Mesothelial cell of epicardium (in vitro differentiated cells): ENCODE measurements around the gene CA5A. TPM values are rescaled to one million over a fixed set of nuclear protein-coding genes. Genes with fewer than 3 reads are reported as not detected.

ENCODE experiments used
- DNase-seq, 2 experiments: peaks; one replicate each; pipeline ENCODE4 v3.0.0; 2021; ENCODE audit warnings: low spot score in 2 of 2; ENCODE audit not compliant: unreplicated experiment in 2 of 2
- H3K27ac Mint-ChIP-seq: 2 replicates; pipeline ENCODE4 v1.8.0; 2021; ENCODE audit warnings: mixed read lengths
- H3K27me3 Mint-ChIP-seq: 2 replicates; pipeline ENCODE4 v1.8.0; 2021; ENCODE audit warnings: low read depth, mixed read lengths
- H3K36me3 Mint-ChIP-seq: 2 replicates; pipeline ENCODE4 v1.8.0; 2021; ENCODE audit warnings: mixed read lengths
- H3K4me1 Mint-ChIP-seq: 2 replicates; pipeline ENCODE4 v1.8.0; 2021; ENCODE audit warnings: mixed read lengths
- H3K4me3 Mint-ChIP-seq: 2 replicates; pipeline ENCODE4 v1.8.0; 2021; ENCODE audit warnings: mild to moderate bottlenecking, moderate library complexity, mixed read lengths
- H3K9me3 Mint-ChIP-seq: 2 replicates; pipeline ENCODE4 v1.8.0; 2021; ENCODE audit warnings: mixed read lengths
- CTCF ChIP-seq: fragments of 200-600 bp; sonication (generic); IDR thresholded peaks from one replicate; pipeline ENCODE4 v1.5.0; 2021; ENCODE audit warnings: antibody characterized with exemption; ENCODE audit not compliant: unreplicated experiment
- total RNA-seq: library from RNA; stranded (reverse); gene quantifications from 3 replicates; pipeline ENCODE4 v1.2.1, GENCODE V29; 2021

The CA5A gene
- total RNA-seq, 1 donor from 2014 or later, result not detected

- peak overlapping the region; percentile 60 for H3K27ac Mint-ChIP-seq
- peaks cover 50% of the 10 kb centered on the region for H3K4me1 Mint-ChIP-seq
- no peaks in the 10 kb centered on the region for H3K9me3 Mint-ChIP-seq
These were observed 27.8 kb upstream of the CA5A start for GRCh38 chr16:87964049-87964659.

GRCh38 chr16:87963400-87963799, 27.1 kb upstream of the CA5A start:
- no peaks in the 10 kb centered on the region for H3K9me3 Mint-ChIP-seq

More at GRCh38 chr16:87964049-87964659, 27.8 kb upstream of the CA5A start:
- Mint-ChIP-seq H3K36me3 (peaks cover 5% of the 10 kb centered on the region), H3K27me3 (no peaks in the 10 kb centered on the region), H3K4me3 (no peak overlapping the region)
- no peak for TF ChIP-seq CTCF
- no peak for DNase-seq

GRCh38 chr16:87961623-87962022, 25.3 kb upstream of the CA5A start:
- Mint-ChIP-seq H3K9me3 (no peaks in the 10 kb centered on the region), H3K36me3 (peaks cover 6% of the 10 kb centered on the region), H3K4me3 (no peak overlapping the region), H3K27ac (no peak overlapping the region), H3K27me3 (no peaks in the 10 kb centered on the region), H3K4me1 (peaks cover 65% of the 10 kb centered on the region)
- no peak for DNase-seq
- TF ChIP-seq CTCF, result no peak

More at GRCh38 chr16:87963400-87963799, 27.1 kb upstream of the CA5A start:
- no peak overlapping the region for H3K4me3 Mint-ChIP-seq
- peak overlapping the region; percentile 65 for H3K27ac Mint-ChIP-seq
- H3K36me3 Mint-ChIP-seq, result peaks cover under 1% of the 10 kb centered on the region
- DNase-seq, result no peak
- peaks cover 53% of the 10 kb centered on the region for H3K4me1 Mint-ChIP-seq
- TF ChIP-seq CTCF, result no peak
- H3K27me3 Mint-ChIP-seq, result no peaks in the 10 kb centered on the region

GRCh38 chr16:87960852-87961251, 24.5 kb upstream of the CA5A start:
- Mint-ChIP-seq H3K27me3 (no peaks in the 10 kb centered on the region), H3K36me3 (peaks cover 6% of the 10 kb centered on the region), H3K27ac (peak overlapping the region; percentile 22), H3K9me3 (no peaks in the 10 kb centered on the region), H3K4me3 (no peak overlapping the region), H3K4me1 (peaks cover 65% of the 10 kb centered on the region)
- no peak for TF ChIP-seq CTCF
- no peak for DNase-seq

GRCh38 chr16:87960296-87960695, 24.0 kb upstream of the CA5A start:
- Mint-ChIP-seq H3K36me3 (peaks cover 6% of the 10 kb centered on the region), H3K9me3 (no peaks in the 10 kb centered on the region), H3K27me3 (no peaks in the 10 kb centered on the region), H3K4me3 (no peak overlapping the region), H3K4me1 (peaks cover 68% of the 10 kb centered on the region), H3K27ac (peak overlapping the region; percentile 22)
- TF ChIP-seq CTCF, result no peak
- no peak for DNase-seq
